Mucosa of gallbladder (tissue), 1 donor: ENCODE measurements around the gene KRTAP13-1. TPM values are rescaled to one million over a fixed set of nuclear protein-coding genes. Genes with fewer than 3 reads are reported as not detected.

Source experiments
- total RNA-seq: library from RNA; stranded (reverse); gene quantifications from one replicate; pipeline ENCODE4 v1.2.1, GENCODE V29; 2021
- donor health status: DM: no; HTN: no; CAD: no.

Gene KRTAP13-1
- total RNA-seq, 1 donor from 2014 or later: not detected

Other genes with a start within 250 kb of the KRTAP13-1 start
- gene CLDN17, start 229.2 kb upstream of the KRTAP13-1 start, total RNA-seq: not detected
- gene CLDN8, start 179.9 kb upstream of the KRTAP13-1 start, total RNA-seq: 0.09 TPM
- gene KRTAP24-1, start 113.1 kb upstream of the KRTAP13-1 start, total RNA-seq: not detected
- gene KRTAP25-1, start 106.5 kb upstream of the KRTAP13-1 start, total RNA-seq: not detected
- gene KRTAP26-1, start 75.7 kb upstream of the KRTAP13-1 start, total RNA-seq: not detected
- not detected for gene KRTAP27-1, start 58.3 kb upstream of the KRTAP13-1 start, total RNA-seq
- not detected for gene KRTAP23-1, start 47.4 kb upstream of the KRTAP13-1 start, total RNA-seq
- not detected for gene KRTAP13-2, start 23.8 kb upstream of the KRTAP13-1 start, total RNA-seq
- not detected for gene KRTAP13-3, start 29.9 kb downstream of the KRTAP13-1 start, total RNA-seq
- not detected for gene KRTAP13-4, start 34.2 kb downstream of the KRTAP13-1 start, total RNA-seq
- gene KRTAP15-1, start 44.2 kb downstream of the KRTAP13-1 start, total RNA-seq: not detected
- gene KRTAP19-1, start 84.3 kb downstream of the KRTAP13-1 start, total RNA-seq: not detected
- gene KRTAP19-2, start 91.4 kb downstream of the KRTAP13-1 start, total RNA-seq: not detected
- gene KRTAP19-3, start 96.0 kb downstream of the KRTAP13-1 start, total RNA-seq: not detected
- not detected for gene KRTAP19-4, start 101.1 kb downstream of the KRTAP13-1 start, total RNA-seq
- gene KRTAP19-5, start 106.1 kb downstream of the KRTAP13-1 start, total RNA-seq: not detected
- not detected for gene KRTAP19-6, start 145.8 kb downstream of the KRTAP13-1 start, total RNA-seq
- not detected for gene KRTAP19-7, start 165.3 kb downstream of the KRTAP13-1 start, total RNA-seq
- gene KRTAP22-2, start 194.4 kb downstream of the KRTAP13-1 start, total RNA-seq: not detected
- gene KRTAP6-3, start 196.4 kb downstream of the KRTAP13-1 start, total RNA-seq: not detected
- not detected for gene KRTAP6-2, start 202.9 kb downstream of the KRTAP13-1 start, total RNA-seq
- not detected for gene KRTAP22-1, start 205.1 kb downstream of the KRTAP13-1 start, total RNA-seq
- not detected for gene KRTAP6-1, start 217.9 kb downstream of the KRTAP13-1 start, total RNA-seq
- not detected for gene KRTAP20-1, start 220.4 kb downstream of the KRTAP13-1 start, total RNA-seq
- gene KRTAP20-4, start 224.6 kb downstream of the KRTAP13-1 start, total RNA-seq: not detected
- gene KRTAP20-2, start 239.2 kb downstream of the KRTAP13-1 start, total RNA-seq: not detected
- not detected for gene KRTAP20-3, start 246.8 kb downstream of the KRTAP13-1 start, total RNA-seq